Stimulated activated naive B cell treated with anti-CD40 and anti-IgM and Interleukin-4, amounts not matched to agents 10 μg/mL and 1 μg/mL and 100 μg/mL, for 72 hours (primary cell): ENCODE results near the gene KRTAP2-1.
"Not testable (repeated sequence)": the region's sequence is repeated elsewhere in the genome, so short reads cannot be mapped to it uniquely, and the experiment has no call there.

Source experiments
- ATAC-seq, 2 donors: fragments of 150-1000 bp; cut with Tn5 transposase; replicated peaks; 2 replicates each; pipeline ENCODE4 v1.10.0; 2021; ENCODE audit warnings: moderate library complexity in 1 of 2
- DNase-seq: peaks from one replicate; pipeline ENCODE4 v3.0.0; 2021
- H3K27ac Mint-ChIP-seq: one replicate; pipeline ENCODE4 v1.8.0; 2022; ENCODE audit warnings: mild to moderate bottlenecking, mixed read lengths
- H3K27me3 Mint-ChIP-seq, 2 donors: one replicate each; pipeline ENCODE4 v1.8.0; 2022; ENCODE audit warnings: mixed read lengths in 2 of 2
- H3K36me3 Mint-ChIP-seq, 2 donors: one replicate each; pipeline ENCODE4 v1.8.0; 2022; ENCODE audit warnings: mixed read lengths in 2 of 2, mild to moderate bottlenecking in 1 of 2
- H3K4me1 Mint-ChIP-seq, 2 donors: one replicate each; pipeline ENCODE4 v1.8.0; 2022; ENCODE audit warnings: mixed read lengths in 2 of 2, mild to moderate bottlenecking in 1 of 2
- H3K4me3 Mint-ChIP-seq, 2 donors: one replicate each; pipeline ENCODE4 v1.8.0; 2022; ENCODE audit warnings: mild to moderate bottlenecking in 2 of 2, mixed read lengths in 2 of 2, moderate library complexity in 1 of 2
- H3K9me3 Mint-ChIP-seq, 2 donors: one replicate each; pipeline ENCODE4 v1.8.0; 2022; ENCODE audit warnings: mixed read lengths in 2 of 2, mild to moderate bottlenecking in 1 of 2

Gene KRTAP2-1

DNA sequence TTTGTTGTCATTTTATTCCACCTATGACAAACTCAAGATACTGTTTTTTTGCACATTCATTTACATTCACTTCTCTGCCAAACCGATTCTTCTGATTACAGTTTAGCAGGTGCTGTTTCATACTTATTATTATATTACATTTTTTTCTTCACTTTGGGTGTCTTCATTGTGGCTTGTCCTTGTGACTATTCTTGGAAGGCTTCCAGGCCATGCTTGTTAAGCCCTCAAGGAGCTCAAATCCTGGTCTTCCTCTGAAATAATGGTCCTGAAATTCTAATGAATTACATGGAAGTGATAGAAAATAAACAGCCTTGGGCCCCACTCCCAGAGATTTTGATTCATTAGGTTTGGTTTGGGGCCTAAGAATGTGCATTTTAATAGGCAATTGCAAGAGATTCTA, 17.2 kb upstream of the KRTAP2-1 start:
- H3K9me3 Mint-ChIP-seq: no peaks in the 10 kb centered on the region
- H3K27ac Mint-ChIP-seq: no peak overlapping the region
- H3K27me3 Mint-ChIP-seq: peaks cover 11 to 17% of the 10 kb centered on the region in 2 donors
- no peak for ATAC-seq
- DNase-seq: no peak
- no peak overlapping the region for H3K4me3 Mint-ChIP-seq
- H3K36me3 Mint-ChIP-seq: no peaks in the 10 kb centered on the region
- peaks cover 3 to 4% of the 10 kb centered on the region in 2 donors for H3K4me1 Mint-ChIP-seq

DNA sequence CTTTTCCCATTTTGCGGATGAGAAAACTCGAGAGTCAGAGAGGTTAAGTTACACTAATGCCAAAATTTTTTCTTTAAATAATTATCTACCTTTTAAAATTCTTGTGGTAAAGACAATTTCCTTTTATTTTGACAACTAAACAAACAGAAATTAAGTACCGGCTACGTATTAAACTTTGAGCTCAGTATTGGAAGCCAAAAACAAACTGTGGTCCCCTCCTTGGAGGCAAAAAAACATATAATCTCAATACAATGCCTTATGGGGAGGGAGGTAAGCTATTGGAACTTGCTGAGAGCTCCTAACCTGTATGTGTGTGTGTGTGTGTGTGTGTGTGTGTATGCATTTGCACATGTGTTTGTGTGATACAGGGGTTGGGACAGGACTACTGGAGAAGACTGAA, 16.3 kb upstream of the KRTAP2-1 start:
- no peak for DNase-seq
- H3K9me3 Mint-ChIP-seq: no peaks in the 10 kb centered on the region
- no peak overlapping the region for H3K4me3 Mint-ChIP-seq
- H3K36me3 Mint-ChIP-seq: no peaks in the 10 kb centered on the region
- peaks cover 13 to 20% of the 10 kb centered on the region in 2 donors for H3K27me3 Mint-ChIP-seq
- no peak overlapping the region for H3K27ac Mint-ChIP-seq
- ATAC-seq: no peak
- H3K4me1 Mint-ChIP-seq: peaks cover 2 to 5% of the 10 kb centered on the region in 2 donors

- Mint-ChIP-seq H3K4me3 (no peak overlapping the region), H3K36me3 (no peaks in the 10 kb centered on the region), H3K27ac (no peak overlapping the region), H3K9me3 (peaks cover 3% of the 10 kb centered on the region in 2 donors), H3K27me3 (peaks cover 23 to 25% of the 10 kb centered on the region in 2 donors), H3K4me1 (peaks cover 2 to 5% of the 10 kb centered on the region in 2 donors)
- ATAC-seq (no peak), DNase-seq (no peak)
Observed at GRCh38 chr17:41061964-41062363, 14.8 kb upstream of the KRTAP2-1 start.

DNA sequence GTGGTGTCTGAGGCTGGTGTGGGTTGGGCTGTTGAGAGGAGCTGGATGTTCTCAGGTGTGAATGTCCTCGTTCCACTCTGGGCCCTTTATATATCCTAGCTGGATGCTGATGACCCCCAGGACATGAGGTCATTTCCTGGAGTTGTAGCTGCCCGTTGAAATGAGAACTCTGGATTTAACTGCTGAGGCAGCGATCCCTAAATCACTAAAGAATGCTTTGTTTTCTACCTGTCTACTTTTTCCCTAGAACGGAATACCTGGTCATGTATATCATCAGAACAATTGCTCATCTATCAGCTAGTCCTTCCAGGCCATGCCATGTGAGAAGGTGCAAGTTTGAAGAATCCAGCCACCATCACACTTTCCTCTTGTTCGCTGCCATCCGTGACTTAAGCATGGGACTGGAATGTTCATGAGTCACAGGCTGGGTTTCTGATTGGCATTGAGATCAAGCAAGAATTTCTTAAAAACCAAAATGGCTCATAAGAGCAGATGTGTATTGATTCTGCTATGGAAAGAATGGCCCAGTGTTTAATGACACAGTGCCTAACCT, 13.0 kb upstream of the KRTAP2-1 start, which contains the start of gene KRTAP2-3:
TSS of gene KRTAP2-3 (minus strand) at position 63 of the 553 bp plus-strand sequence. CDS start 64 bp downstream, outside the sequence.
- no peak for DNase-seq
- Mint-ChIP-seq H3K27ac (no peak within 1 kb of the TSS), H3K4me3 (no peak within 1 kb of the TSS), H3K27me3 (peaks cover 23 to 25% of the 10 kb centered on the region in 2 donors), H3K4me1 (peaks cover 2 to 5% of the 10 kb centered on the region in 2 donors), H3K36me3 (no peaks in the 10 kb centered on the region), H3K9me3 (peaks cover 3% of the 10 kb centered on the region in 2 donors)
- ATAC-seq: no peak

GRCh38 chr17:41059276-41060051, 12.3 kb upstream of the KRTAP2-1 start:
- ATAC-seq, H3K36me3 Mint-ChIP-seq, H3K4me1 Mint-ChIP-seq, H3K4me3 Mint-ChIP-seq, H3K9me3 Mint-ChIP-seq, DNase-seq, H3K27ac Mint-ChIP-seq: not testable (repeated sequence)
- peaks cover 23 to 25% of the 10 kb centered on the region in 2 donors for H3K27me3 Mint-ChIP-seq

DNA sequence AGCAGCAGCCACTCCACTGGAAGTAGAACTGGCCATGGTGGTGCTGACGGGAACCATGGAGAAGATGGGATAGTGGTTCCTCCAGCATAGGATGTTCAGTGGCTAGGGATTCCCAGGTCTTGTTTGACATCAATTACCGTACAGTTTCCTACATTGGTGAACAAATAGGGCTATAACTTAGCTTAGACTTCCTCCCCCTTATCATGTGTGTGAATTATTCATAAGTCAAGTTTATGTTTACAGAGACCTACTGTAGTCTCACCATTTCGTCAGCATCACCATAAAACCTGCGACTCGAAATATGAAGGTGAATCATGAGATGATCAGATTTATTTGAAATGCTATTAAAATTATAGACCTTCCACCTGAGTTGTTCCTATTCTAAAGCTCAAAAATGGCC, 11.6 kb upstream of the KRTAP2-1 start:
- peaks cover 23 to 25% of the 10 kb centered on the region in 2 donors for H3K27me3 Mint-ChIP-seq
- H3K27ac Mint-ChIP-seq: no peak overlapping the region
- H3K9me3 Mint-ChIP-seq: peaks cover 3% of the 10 kb centered on the region in 2 donors
- ATAC-seq (no peak), DNase-seq (no peak)
- no peak overlapping the region for H3K4me3 Mint-ChIP-seq
- H3K36me3 Mint-ChIP-seq: no peaks in the 10 kb centered on the region
- H3K4me1 Mint-ChIP-seq: peaks cover 2 to 5% of the 10 kb centered on the region in 2 donors

DNA sequence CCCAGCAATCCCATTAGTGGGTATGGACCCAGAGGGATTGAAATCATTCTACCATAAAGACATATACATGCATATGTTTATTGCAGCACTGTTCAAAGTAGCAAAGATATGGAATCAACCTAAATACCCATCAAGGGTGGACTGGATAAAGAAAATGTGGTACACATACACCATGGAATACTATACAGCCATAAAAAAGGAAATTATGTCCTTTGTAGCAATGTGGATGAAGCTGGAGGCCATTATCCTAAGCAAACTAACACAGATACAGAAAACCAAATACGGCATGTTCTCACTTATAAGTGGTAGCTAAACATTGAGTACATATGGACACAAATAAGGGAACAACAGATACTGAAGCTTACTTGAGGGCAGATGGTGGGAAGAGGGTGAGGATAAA, 10.4 kb upstream of the KRTAP2-1 start:
- Mint-ChIP-seq H3K9me3 (peaks cover 7% of the 10 kb centered on the region in 2 donors), H3K36me3 (no peaks in the 10 kb centered on the region), H3K4me1 (peaks cover 2 to 5% of the 10 kb centered on the region in 2 donors), H3K4me3 (no peak overlapping the region), H3K27ac (no peak overlapping the region), H3K27me3 (peaks cover 25 to 27% of the 10 kb centered on the region in 2 donors)
- DNase-seq (no peak), ATAC-seq (no peak)

DNA sequence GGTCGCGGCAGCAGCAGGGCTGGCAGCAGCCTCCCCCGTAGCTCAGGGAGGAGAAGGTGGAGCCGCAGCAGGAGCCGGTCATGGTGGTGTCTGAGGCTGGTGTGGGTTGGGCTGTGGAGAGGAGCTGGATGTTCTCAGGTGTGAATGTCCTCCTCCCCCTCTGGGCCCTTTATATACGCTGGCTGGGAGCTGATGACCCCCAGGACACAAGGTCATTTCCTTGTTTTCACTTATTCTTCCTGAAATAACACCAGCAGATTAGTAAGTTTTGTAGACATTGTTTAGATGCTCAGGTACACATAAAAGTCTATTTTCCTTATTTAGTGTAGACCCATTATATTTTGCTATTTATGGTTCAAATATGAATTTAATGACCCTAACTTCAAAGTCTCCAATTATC, 8.0 kb upstream of the KRTAP2-1 start, which contains the start of gene KRTAP2-2:
TSS of gene KRTAP2-2 (minus strand) at position 101 of the 400 bp plus-strand sequence. CDS start at position 82, 19 bp downstream.
- H3K9me3 Mint-ChIP-seq, ATAC-seq, H3K27ac Mint-ChIP-seq, H3K36me3 Mint-ChIP-seq, H3K4me1 Mint-ChIP-seq, H3K4me3 Mint-ChIP-seq, DNase-seq: not testable (repeated sequence)
- peaks cover 17 to 25% of the 10 kb centered on the region in 2 donors for H3K27me3 Mint-ChIP-seq

- not testable (repeated sequence) for H3K36me3 Mint-ChIP-seq, H3K4me3 Mint-ChIP-seq, H3K4me1 Mint-ChIP-seq, DNase-seq, ATAC-seq, H3K9me3 Mint-ChIP-seq, H3K27ac Mint-ChIP-seq
- H3K27me3 Mint-ChIP-seq: peaks cover 16 to 23% of the 10 kb centered on the region in 2 donors
Observed at GRCh38 chr17:41054556-41054955, 7.4 kb upstream of the KRTAP2-1 start.

GRCh38 chr17:41054025-41054424, 6.9 kb upstream of the KRTAP2-1 start:
- H3K27me3 Mint-ChIP-seq: peaks cover 11 to 18% of the 10 kb centered on the region in 2 donors
- no peaks in the 10 kb centered on the region for H3K36me3 Mint-ChIP-seq
- no peak overlapping the region for H3K4me3 Mint-ChIP-seq
- peaks cover 7% of the 10 kb centered on the region in 2 donors for H3K9me3 Mint-ChIP-seq
- DNase-seq: no peak
- no peak for ATAC-seq
- H3K4me1 Mint-ChIP-seq: peaks cover 0 to 1% of the 10 kb centered on the region in 2 donors
- no peak overlapping the region for H3K27ac Mint-ChIP-seq

- ATAC-seq: no peak
- no peak overlapping the region for H3K4me3 Mint-ChIP-seq
- no peak for DNase-seq
- peaks cover 8 to 14% of the 10 kb centered on the region in 2 donors for H3K27me3 Mint-ChIP-seq
- no peak overlapping the region for H3K27ac Mint-ChIP-seq
- H3K4me1 Mint-ChIP-seq: peaks cover 0 to 3% of the 10 kb centered on the region in 2 donors
- peaks cover 5% of the 10 kb centered on the region in 2 donors for H3K9me3 Mint-ChIP-seq
- no peaks in the 10 kb centered on the region for H3K36me3 Mint-ChIP-seq
Observed at GRCh38 chr17:41052566-41052965, 5.5 kb upstream of the KRTAP2-1 start.

- no peaks in the 10 kb centered on the region for H3K36me3 Mint-ChIP-seq
- H3K27ac Mint-ChIP-seq: no peak overlapping the region
- H3K27me3 Mint-ChIP-seq: peaks cover 20 to 21% of the 10 kb centered on the region in 2 donors
- DNase-seq (no peak), ATAC-seq (no peak)
- H3K4me3 Mint-ChIP-seq: no peak overlapping the region
- H3K9me3 Mint-ChIP-seq: peaks cover 4% of the 10 kb centered on the region in 2 donors
- peaks cover 0 to 3% of the 10 kb centered on the region in 2 donors for H3K4me1 Mint-ChIP-seq
Observed at GRCh38 chr17:41049110-41049509, 2.0 kb upstream of the KRTAP2-1 start.

- H3K27ac Mint-ChIP-seq: no peak overlapping the region
- peaks cover 18 to 25% of the 10 kb centered on the region in 2 donors for H3K27me3 Mint-ChIP-seq
- peaks cover 0 to 3% of the 10 kb centered on the region in 2 donors for H3K4me1 Mint-ChIP-seq
- peaks cover 5% of the 10 kb centered on the region in 2 donors for H3K9me3 Mint-ChIP-seq
- H3K4me3 Mint-ChIP-seq: no peak overlapping the region
- DNase-seq: no peak
- ATAC-seq: no peak
- H3K36me3 Mint-ChIP-seq: no peaks in the 10 kb centered on the region
Observed at GRCh38 chr17:41048441-41048840, 1.3 kb upstream of the KRTAP2-1 start.

DNA sequence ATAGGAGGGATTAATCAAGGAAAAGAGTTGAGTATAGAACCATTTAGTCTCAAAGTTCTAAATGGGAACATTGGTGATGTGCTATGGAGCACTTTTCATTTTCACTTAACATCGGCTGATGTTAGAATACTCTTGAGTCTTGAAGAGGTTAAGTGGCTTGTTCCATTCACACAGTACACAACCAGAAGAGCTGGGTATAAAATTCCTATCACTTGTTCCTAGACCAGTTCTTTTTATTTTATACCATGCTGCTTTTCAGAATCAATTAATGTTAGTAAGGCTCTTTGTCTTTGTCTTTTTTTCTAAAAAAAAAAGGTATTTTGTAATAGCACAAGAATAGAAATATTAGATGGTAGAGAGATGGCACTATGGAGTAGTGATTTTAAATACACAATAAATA, 4.2 kb downstream of the KRTAP2-1 start:
- peaks cover 22 to 25% of the 10 kb centered on the region in 2 donors for H3K27me3 Mint-ChIP-seq
- no peak overlapping the region for H3K4me3 Mint-ChIP-seq
- no peaks in the 10 kb centered on the region for H3K36me3 Mint-ChIP-seq
- DNase-seq (no peak), ATAC-seq (no peak)
- peaks cover 4 to 12% of the 10 kb centered on the region in 2 donors for H3K9me3 Mint-ChIP-seq
- H3K27ac Mint-ChIP-seq: no peak overlapping the region
- H3K4me1 Mint-ChIP-seq: no peaks in the 10 kb centered on the region
